Astrocyte (in vitro differentiated cells and primary cell): ENCODE measurements around the gene LTB4R. TPM values are rescaled to one million over a fixed set of nuclear protein-coding genes. Genes with fewer than 3 reads are reported as not detected.

Experiments
- DNase-seq: peaks from one replicate; pipeline ENCODE4 v3.0.0-alpha.2; 2010; ENCODE audit warnings: low read depth
- FAIRE-seq: peaks from 2 replicates; lab custom pipeline; 2011; peaks lifted over from hg19 to GRCh38; lab: Jason Lieb, UNC
- H2AFZ ChIP-seq: 2 replicates; pipeline ENCODE4 v1.6.0; 2012; ENCODE audit warnings: low read depth, low read length, inconsistent platforms
- H3K27ac ChIP-seq: 2 replicates; pipeline ENCODE4 v1.5.1; 2011; ENCODE audit warnings: low read depth, low read length, inconsistent platforms
- H3K27me3 ChIP-seq: 2 replicates; pipeline ENCODE4 v1.6.0; 2011; ENCODE audit warnings: low read length, inconsistent platforms; ENCODE audit not compliant: insufficient read depth
- H3K36me3 ChIP-seq: 2 replicates; pipeline ENCODE4 v1.5.1; 2011; ENCODE audit warnings: low read length, inconsistent platforms; ENCODE audit not compliant: insufficient read depth
- H3K4me1 ChIP-seq: 2 replicates; pipeline ENCODE4 v1.5.1; 2011; ENCODE audit warnings: low read length, inconsistent platforms; ENCODE audit not compliant: insufficient read depth
- H3K4me2 ChIP-seq: 2 replicates; pipeline ENCODE4 v1.6.0; 2012; ENCODE audit warnings: low read length, inconsistent platforms
- H3K4me3 ChIP-seq: 2 replicates; pipeline ENCODE4 v1.5.1; 2011; ENCODE audit warnings: low read depth, mild to moderate bottlenecking, low read length, inconsistent platforms; ENCODE audit not compliant: insufficient read depth
- H3K79me2 ChIP-seq: 2 replicates; pipeline ENCODE4 v1.6.0; 2012; ENCODE audit warnings: mild to moderate bottlenecking, low read length, inconsistent platforms; ENCODE audit not compliant: insufficient read depth
- H3K9ac ChIP-seq: 2 replicates; pipeline ENCODE4 v1.6.0; 2012; ENCODE audit warnings: mild to moderate bottlenecking, low read length, inconsistent platforms
- H3K9me3 ChIP-seq: 2 replicates; pipeline ENCODE4 v1.5.1; 2012; ENCODE audit warnings: low read depth, mild to moderate bottlenecking, low read length, inconsistent platforms; ENCODE audit not compliant: insufficient read depth
- H4K20me1 ChIP-seq: 2 replicates; pipeline ENCODE4 v1.6.0; 2012; ENCODE audit warnings: low read length, inconsistent platforms; ENCODE audit not compliant: insufficient read depth
- H3K27ac Mint-ChIP-seq: one replicate; pipeline ENCODE4 v1.8.0; 2021; ENCODE audit warnings: mild to moderate bottlenecking, mixed read lengths; ENCODE audit not compliant: unreplicated experiment
- H3K27me3 Mint-ChIP-seq: one replicate; pipeline ENCODE4 v1.8.0; 2021; ENCODE audit warnings: low read depth, mixed read lengths; ENCODE audit not compliant: unreplicated experiment
- H3K36me3 Mint-ChIP-seq: one replicate; pipeline ENCODE4 v1.8.0; 2021; ENCODE audit warnings: low read depth, mixed read lengths; ENCODE audit not compliant: unreplicated experiment
- H3K4me1 Mint-ChIP-seq: one replicate; pipeline ENCODE4 v1.8.0; 2021; ENCODE audit warnings: low read depth, mixed read lengths; ENCODE audit not compliant: unreplicated experiment
- H3K4me3 Mint-ChIP-seq: one replicate; pipeline ENCODE4 v1.8.0; 2021; ENCODE audit warnings: mild to moderate bottlenecking, moderate library complexity, mixed read lengths; ENCODE audit not compliant: unreplicated experiment
- H3K9me3 Mint-ChIP-seq: one replicate; pipeline ENCODE4 v1.8.0; 2021; ENCODE audit warnings: mild to moderate bottlenecking, mixed read lengths; ENCODE audit not compliant: unreplicated experiment
- EZH2 ChIP-seq: IDR thresholded peaks from 2 replicates; pipeline ENCODE4 v1.6.1; 2012; ENCODE audit warnings: mild to moderate bottlenecking, low read length, inconsistent platforms; ENCODE audit not compliant: insufficient read depth
- total RNA-seq: library from RNA; stranded (reverse); gene quantifications from 2 replicates; pipeline ENCODE4 v1.2.1, GENCODE V29; 2021
- TF ChIP-seq, protein P1 (sequence below): IDR thresholded peaks from 2 replicates; pipeline ENCODE4 v1.5.1; 2011; ENCODE audit warnings: low read depth, mild to moderate bottlenecking, inconsistent platforms, low read length, moderate library complexity; ENCODE audit not compliant: insufficient read depth

Gene LTB4R
- total RNA-seq, 1 donor from 2014 or later: 5.5 TPM

DNA sequence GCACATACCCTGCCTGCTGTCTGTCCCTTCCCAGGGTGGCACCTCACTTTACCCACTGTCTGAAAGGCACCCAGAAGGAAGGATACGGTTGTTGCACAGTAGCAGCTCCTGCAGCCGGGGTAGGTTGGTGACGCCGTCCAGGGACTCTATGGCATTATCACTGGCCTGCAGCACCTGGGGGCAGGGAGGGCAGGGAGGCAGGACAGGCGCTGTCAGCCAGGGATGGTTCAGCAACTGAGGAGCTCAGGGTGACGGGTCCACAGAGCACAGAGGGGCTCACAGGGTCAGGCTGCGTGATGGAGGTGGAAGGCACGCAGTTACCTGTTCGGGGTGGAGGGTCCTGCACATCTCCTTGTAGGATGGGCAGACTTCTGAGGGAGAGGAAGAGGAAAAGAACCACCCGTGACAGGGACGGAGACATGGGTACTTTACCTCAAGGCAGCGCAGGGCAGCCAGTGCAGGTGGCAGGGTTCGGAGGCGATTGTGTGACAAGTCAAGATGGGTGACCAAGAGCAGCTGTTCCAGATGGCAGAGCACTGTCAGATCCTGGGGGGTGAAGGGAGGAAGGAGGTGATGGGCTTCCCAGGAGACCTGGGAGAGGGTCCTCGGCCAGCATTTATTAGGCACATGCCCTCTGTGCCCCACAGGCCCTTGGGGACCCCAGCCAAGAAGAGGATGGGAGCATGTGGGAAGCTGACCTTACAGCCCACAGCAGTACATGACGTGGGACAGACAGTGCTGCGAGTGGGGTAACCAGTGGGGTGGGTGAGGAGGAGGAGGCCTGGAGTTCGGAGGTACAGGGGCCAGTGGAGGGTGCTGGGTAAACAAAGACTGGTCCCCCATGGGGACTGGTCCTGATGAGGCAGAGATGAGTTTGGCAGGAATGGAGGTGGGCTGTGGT is 44.7 kb upstream of the LTB4R start:
- no peak for DNase-seq
- no peak overlapping the region for H2AFZ ChIP-seq
- TF ChIP-seq EZH2: no peak
- TF ChIP-seq, protein P1, sequence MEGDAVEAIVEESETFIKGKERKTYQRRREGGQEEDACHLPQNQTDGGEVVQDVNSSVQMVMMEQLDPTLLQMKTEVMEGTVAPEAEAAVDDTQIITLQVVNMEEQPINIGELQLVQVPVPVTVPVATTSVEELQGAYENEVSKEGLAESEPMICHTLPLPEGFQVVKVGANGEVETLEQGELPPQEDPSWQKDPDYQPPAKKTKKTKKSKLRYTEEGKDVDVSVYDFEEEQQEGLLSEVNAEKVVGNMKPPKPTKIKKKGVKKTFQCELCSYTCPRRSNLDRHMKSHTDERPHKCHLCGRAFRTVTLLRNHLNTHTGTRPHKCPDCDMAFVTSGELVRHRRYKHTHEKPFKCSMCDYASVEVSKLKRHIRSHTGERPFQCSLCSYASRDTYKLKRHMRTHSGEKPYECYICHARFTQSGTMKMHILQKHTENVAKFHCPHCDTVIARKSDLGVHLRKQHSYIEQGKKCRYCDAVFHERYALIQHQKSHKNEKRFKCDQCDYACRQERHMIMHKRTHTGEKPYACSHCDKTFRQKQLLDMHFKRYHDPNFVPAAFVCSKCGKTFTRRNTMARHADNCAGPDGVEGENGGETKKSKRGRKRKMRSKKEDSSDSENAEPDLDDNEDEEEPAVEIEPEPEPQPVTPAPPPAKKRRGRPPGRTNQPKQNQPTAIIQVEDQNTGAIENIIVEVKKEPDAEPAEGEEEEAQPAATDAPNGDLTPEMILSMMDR: no peak
- H3K4me3 ChIP-seq: no peak overlapping the region
- H3K27me3 Mint-ChIP-seq: peaks cover 2% of the 10 kb centered on the region
- H3K4me2 ChIP-seq: no peak overlapping the region
- H3K27ac ChIP-seq: no peak overlapping the region
- H3K4me1 Mint-ChIP-seq: no peaks in the 10 kb centered on the region
- no peak overlapping the region for H3K27ac Mint-ChIP-seq
- H3K36me3 Mint-ChIP-seq: peaks cover 33% of the 10 kb centered on the region
- no peak for FAIRE-seq
- H3K9me3 Mint-ChIP-seq: no peaks in the 10 kb centered on the region
- H3K9ac ChIP-seq: no peak overlapping the region
- peak overlapping the region; percentile 1 for H3K4me3 Mint-ChIP-seq
- H3K4me1 ChIP-seq: peaks cover under 1% of the 10 kb centered on the region
- H3K27me3 ChIP-seq: no peaks in the 10 kb centered on the region
- H3K9me3 ChIP-seq: no peaks in the 10 kb centered on the region
- no peaks in the 10 kb centered on the region for H3K79me2 ChIP-seq
- peaks cover 7% of the 10 kb centered on the region for H3K36me3 ChIP-seq
- no peaks in the 10 kb centered on the region for H4K20me1 ChIP-seq

DNA sequence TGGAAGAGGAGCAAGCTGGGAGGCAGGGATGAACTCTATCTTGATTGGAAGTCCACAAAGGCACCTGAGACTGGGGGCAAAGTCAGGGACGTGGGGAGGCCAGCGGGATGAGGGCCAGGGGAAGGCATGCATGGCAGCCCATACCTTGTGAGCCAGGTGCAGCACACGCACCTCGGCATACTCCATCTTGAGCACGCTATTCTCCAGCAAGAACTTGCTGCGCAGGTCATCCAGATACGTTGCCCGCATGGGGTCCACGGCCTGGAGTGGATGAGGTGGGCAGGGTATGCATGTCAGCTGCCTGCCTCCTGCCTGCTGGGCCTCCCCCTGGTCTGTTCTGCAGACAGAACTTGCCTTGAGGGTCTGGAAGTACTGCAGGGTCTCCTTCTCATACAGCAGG is 43.8 kb upstream of the LTB4R start:
- DNase-seq (no peak), FAIRE-seq (no peak)
- Histone ChIP-seq H3K4me2 (no peak overlapping the region), H3K4me1 (peaks cover 5% of the 10 kb centered on the region), H3K27me3 (no peaks in the 10 kb centered on the region), H3K36me3 (peaks cover 7% of the 10 kb centered on the region), H3K4me3 (no peak overlapping the region), H3K27ac (no peak overlapping the region), H4K20me1 (no peaks in the 10 kb centered on the region), H2AFZ (no peak overlapping the region), H3K9ac (no peak overlapping the region), H3K79me2 (no peaks in the 10 kb centered on the region), H3K9me3 (no peaks in the 10 kb centered on the region)
- no peak overlapping the region for H3K27ac Mint-ChIP-seq
- TF ChIP-seq, protein P1: no peak
- no peak for TF ChIP-seq EZH2
- peaks cover 5% of the 10 kb centered on the region for H3K4me1 Mint-ChIP-seq
- no peak overlapping the region for H3K4me3 Mint-ChIP-seq
- peaks cover 31% of the 10 kb centered on the region for H3K36me3 Mint-ChIP-seq
- no peaks in the 10 kb centered on the region for H3K9me3 Mint-ChIP-seq
- no peaks in the 10 kb centered on the region for H3K27me3 Mint-ChIP-seq

DNA sequence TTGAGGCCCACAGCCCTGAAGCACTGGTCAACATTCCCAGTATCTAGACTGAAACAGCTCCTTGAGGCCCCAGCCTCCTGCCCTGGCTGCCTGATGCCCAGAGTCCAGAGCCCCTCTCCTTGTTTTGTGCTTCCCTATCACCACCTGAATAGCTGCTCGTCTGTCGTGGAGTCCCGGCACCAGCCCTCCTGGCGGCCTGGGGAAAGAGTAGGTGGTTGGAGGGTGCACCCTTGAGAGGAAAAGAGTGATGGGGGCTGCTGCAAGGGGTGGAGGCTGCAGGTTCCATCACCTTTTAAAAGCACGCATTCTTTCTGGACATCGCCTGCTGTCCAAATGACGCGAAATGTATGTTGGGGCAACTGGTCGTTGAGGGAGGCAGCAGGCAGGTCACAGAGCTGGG is 43.1 kb upstream of the LTB4R start:
- no peak for FAIRE-seq
- H3K4me3 ChIP-seq: no peak overlapping the region

More for the DNA sequence above, 43.1 kb upstream of the LTB4R start:
- Histone ChIP-seq H3K79me2 (no peaks in the 10 kb centered on the region), H2AFZ (no peak overlapping the region), H3K36me3 (peaks cover 7% of the 10 kb centered on the region), H3K27me3 (no peaks in the 10 kb centered on the region), H3K4me1 (peaks cover 5% of the 10 kb centered on the region), H4K20me1 (no peaks in the 10 kb centered on the region), H3K9ac (no peak overlapping the region), H3K4me2 (no peak overlapping the region), H3K9me3 (no peaks in the 10 kb centered on the region), H3K27ac (no peak overlapping the region)
- Mint-ChIP-seq H3K9me3 (no peaks in the 10 kb centered on the region), H3K27me3 (no peaks in the 10 kb centered on the region), H3K4me1 (peaks cover 7% of the 10 kb centered on the region), H3K27ac (no peak overlapping the region), H3K4me3 (no peak overlapping the region), H3K36me3 (peaks cover 29% of the 10 kb centered on the region)
- DNase-seq: no peak
- TF ChIP-seq, protein P1: no peak
- TF ChIP-seq EZH2: no peak
